ENCODE results near the gene TMEM81.

- TF ChIP-seq CTCF (IDR thresholded peaks at IDR 0.05) (no peak), POLR2A (IDR thresholded peaks at IDR 0.05) (no peak)
These were observed 11.2 kb upstream of the TMEM81 start for GRCh38 chr1:205095422-205095821.

All from heart left ventricle (tissue), 13 donors.